Fibroblast of the aortic adventitia (primary cell): ENCODE measurements around the gene FILIP1. TPM values are rescaled to one million over a fixed set of nuclear protein-coding genes. Genes with fewer than 3 reads are reported as not detected.

ENCODE experiments used
- DNase-seq: peaks from one replicate; pipeline ENCODE4 v3.0.0-alpha.2; 2010; ENCODE audit warnings: low read depth
- H3K4me3 ChIP-seq: 2 replicates; pipeline ENCODE4 v1.5.1; 2011; ENCODE audit warnings: low read depth, mild to moderate bottlenecking, control low read depth, low read length, moderate library complexity
- small RNA-seq: library from RNA; depleted of rRNA; stranded (forward); fragments of <200 nt; gene quantifications from one replicate; pipeline ENCODE3, GENCODE V24; 2012
- total RNA-seq: library from RNA; depleted of rRNA; stranded (reverse); fragments of >200 nt; gene quantifications from 2 replicates; pipeline ENCODE4 v1.2.3, GENCODE V29; 2012; ENCODE audit warnings: low replicate concordance
- TF ChIP-seq, protein P1 (sequence below): IDR thresholded peaks from 2 replicates; pipeline ENCODE4 v1.5.1; 2011; ENCODE audit warnings: mild to moderate bottlenecking, low read length, control low read depth, inconsistent platforms; ENCODE audit not compliant: insufficient read depth

FILIP1 gene
- total RNA-seq, 1 donor: 0.45 TPM

DNA sequence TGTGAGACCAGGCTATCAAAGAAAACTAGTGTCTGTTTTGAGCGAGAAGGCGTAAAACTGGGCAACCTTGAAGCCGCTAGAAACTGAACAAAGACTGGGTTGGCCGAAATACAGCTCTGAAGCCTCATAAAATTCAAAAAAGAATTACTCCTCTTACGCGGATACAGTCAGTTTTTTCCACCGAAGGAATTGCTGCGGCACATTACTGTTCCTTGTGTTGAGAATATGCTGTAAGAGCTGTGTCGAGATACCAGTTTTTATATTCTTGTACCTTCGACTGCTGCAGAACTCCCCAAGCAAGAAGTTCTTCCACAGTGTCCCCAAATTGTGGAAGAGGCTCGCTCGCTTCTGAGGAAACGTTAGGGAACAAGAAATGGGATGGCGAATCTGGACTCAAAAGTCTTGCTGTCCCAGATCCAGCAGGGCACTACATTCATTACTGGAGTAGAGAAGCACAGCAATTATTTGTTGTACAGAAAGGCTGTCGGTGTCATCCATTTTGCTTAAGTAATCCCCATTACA, 249.5 kb downstream of the FILIP1 start:
- TF ChIP-seq, protein P1, sequence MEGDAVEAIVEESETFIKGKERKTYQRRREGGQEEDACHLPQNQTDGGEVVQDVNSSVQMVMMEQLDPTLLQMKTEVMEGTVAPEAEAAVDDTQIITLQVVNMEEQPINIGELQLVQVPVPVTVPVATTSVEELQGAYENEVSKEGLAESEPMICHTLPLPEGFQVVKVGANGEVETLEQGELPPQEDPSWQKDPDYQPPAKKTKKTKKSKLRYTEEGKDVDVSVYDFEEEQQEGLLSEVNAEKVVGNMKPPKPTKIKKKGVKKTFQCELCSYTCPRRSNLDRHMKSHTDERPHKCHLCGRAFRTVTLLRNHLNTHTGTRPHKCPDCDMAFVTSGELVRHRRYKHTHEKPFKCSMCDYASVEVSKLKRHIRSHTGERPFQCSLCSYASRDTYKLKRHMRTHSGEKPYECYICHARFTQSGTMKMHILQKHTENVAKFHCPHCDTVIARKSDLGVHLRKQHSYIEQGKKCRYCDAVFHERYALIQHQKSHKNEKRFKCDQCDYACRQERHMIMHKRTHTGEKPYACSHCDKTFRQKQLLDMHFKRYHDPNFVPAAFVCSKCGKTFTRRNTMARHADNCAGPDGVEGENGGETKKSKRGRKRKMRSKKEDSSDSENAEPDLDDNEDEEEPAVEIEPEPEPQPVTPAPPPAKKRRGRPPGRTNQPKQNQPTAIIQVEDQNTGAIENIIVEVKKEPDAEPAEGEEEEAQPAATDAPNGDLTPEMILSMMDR: no peak
- H3K4me3 ChIP-seq: peak overlapping the region; percentile 90
- DNase-seq: no peak

DNA sequence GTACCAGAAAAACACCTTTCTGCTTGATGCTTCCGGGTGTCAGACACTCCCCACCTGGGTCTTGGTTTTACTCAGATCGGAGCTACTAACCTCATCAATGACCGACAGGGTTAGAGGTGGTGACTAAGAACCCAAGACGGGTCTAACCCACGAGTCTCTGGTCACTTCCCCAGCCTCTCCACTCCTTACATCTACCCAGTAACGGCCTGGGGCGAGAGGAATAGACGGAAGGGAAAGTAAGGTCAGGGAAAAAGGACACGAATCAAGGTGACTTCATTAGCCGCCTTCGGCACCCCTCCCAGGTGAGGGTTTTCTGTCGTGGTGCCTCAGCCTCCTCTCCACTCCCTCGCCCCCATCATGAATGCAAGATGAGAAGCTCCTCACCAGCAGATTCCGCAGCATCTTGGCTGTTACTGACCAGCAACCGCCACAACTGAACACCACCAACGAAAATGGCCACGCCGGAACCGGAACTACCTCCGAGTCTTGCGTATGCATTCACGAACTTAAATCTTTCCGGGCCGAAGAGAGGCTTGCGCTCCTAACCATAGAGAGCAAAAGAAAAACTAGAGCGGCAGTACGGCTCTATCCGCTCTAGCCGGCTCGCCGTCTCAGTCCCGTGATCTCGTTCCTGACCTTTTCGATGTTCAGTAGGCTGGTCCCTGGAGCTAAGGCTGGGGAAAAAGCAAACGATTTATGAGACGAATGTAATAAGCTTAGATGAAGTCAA, 250.1 kb downstream of the FILIP1 start, which contains the start of gene COX7A2:
Gene COX7A2, minus strand, starts transcription at position 469 of the 730 bp plus-strand sequence. Its CDS starts 67 bp downstream, at position 402.
- peak within 1 kb of the TSS; percentile 90 for H3K4me3 ChIP-seq
- TF ChIP-seq, protein P1: no peak
- DNase-seq: peak; percentile 99

Small RNA genes within 50 kb of the gene (small RNA-seq; reads per million reads assigned to genes)
- gene MIR4463 (not detected), gene RF00012 (not detected), gene RNU1-34P (0.95 reads per million, percentile 31 among the genes with 10 or more reads in this experiment)

Other genes with a start within 250 kb of the FILIP1 start
- 34.1 and 197 TPM in 2 replicates for gene COX7A2, start 250.0 kb downstream of the FILIP1 start, total RNA-seq
- gene TMEM30A, start 209.0 kb downstream of the FILIP1 start, total RNA-seq: 93.9 and 136 TPM in 2 replicates
- 96.6 and 113 TPM in 2 replicates for gene SENP6, start 108.1 kb upstream of the FILIP1 start, total RNA-seq